Activated CD4-positive, alpha-beta T cell treated with anti-CD3 and anti-CD28 coated beads, Interleukin-2, Interleukin-6, amounts not matched to agents 100 ng/mL and 50 ng/mL, durations not matched to agents 16 hours and 8 hours (primary cell): Measurements from ENCODE around the gene RTTN.

Experiments
- DNase-seq: peaks from one replicate; pipeline ENCODE4 v3.0.0-alpha.2; 2020

RTTN gene

DNA sequence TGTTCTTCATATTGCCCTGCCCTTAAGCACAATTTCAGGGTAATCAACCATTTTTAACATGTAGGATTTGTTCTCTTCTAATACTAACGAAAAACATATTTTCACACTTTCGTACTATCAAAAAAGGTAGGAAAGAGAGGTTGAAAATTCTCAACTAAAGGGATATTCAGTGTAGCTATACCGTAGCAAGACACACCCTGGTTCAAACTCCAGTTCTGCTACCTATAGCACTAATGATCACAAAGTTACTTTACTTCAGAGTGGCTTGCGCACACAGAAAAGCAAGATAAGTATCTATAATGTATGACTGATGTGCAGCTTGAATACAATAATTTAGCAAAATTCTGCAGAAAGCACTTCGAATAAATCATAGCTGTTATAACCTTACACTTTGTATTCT, 132.1 kb downstream of the RTTN start:
- DNase-seq: no peak

- DNase-seq: no peak
Observed at GRCh38 chr18:70072678-70073077, 132.8 kb downstream of the RTTN start.

GRCh38 chr18:70069965-70070364, 135.5 kb downstream of the RTTN start:
- DNase-seq: no peak

DNA sequence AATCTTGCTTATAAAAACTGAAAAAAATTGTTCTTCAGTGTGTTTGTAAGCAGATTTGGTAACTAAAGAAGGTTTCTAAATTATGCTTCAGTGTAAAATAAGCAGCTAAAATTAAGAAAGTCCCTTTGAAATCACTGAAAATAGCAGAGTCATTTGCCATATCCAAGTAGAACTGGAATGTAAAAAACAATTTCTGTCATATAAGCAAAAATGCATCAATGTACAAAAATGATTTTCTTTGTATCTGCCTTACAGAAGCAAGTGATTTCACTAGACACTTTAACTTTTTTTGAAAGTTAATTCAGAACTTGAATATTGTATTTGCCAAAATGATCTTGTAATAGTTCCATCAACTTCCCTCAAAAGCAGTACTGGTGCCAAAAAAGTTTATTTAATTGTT, 136.1 kb downstream of the RTTN start:
- no peak for DNase-seq

GRCh38 chr18:70068981-70069380, 136.5 kb downstream of the RTTN start:
- DNase-seq: no peak

DNA sequence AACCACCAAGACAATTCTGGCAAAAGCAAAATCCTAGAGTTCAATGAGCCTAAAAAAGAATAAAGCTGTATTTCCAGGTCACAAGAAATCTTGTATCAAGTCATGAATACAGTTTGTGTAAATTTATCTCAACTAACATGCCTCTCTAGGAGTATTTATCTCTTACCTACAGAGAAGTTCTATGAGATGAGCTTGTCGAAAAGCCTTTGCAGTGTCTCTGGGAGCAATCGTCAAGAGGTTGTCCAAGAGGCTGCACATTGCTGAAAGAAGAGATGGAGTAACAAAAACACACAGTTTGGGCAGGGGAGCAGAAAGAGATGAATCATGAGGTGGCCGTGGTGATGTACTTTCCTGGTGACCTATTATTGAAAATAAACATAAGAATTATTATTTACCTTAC, 145.8 kb downstream of the RTTN start:
- no peak for DNase-seq

DNA sequence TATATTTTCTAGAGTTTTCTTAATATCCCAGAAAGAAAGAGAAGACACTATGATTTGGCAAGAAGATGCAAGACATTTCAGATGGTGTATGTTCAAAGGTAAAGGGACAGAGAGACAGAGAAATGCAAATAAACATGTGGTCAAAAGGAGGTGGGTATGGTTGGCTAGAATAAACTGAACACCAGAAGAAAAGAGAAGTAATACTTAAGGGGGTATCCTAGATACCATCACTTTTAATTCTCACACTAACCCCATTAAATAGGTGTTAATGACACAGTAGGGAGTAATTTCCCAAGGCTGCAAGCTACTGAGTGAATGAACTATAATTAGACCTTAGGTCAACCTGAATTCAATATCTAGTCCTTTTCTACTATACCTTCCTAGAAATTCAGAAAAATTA, 146.6 kb downstream of the RTTN start:
- no peak for DNase-seq

DNA sequence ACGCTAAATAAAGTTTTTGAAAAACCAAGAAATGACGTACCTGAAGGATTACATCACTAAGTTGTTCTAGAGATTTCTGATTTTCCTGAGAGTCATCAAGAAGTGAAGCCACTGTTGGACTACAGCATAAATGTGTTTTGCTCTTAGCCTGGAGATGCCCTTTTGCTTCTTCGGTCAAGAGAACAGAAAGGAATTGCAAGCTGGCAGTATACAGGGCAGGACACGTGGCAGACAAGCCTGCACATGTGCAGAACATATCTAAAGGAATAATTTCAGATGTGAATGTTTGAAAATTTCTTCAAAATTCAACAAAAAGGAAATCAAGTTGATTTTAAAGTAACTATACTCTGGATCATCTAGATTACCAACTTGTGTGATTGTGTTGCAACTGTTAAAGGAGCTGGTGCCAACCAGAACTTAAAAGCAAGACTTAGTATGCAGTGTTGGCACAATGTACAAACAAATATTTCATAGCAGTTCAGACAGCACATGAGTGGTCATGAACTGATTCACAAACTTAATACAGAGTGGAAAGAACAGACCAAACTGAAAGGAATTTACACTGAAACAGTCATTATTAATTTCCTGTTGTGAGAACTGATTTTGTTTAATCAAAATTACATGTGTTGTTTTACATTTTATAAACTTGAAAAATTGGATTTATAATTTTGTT, 157.4 kb downstream of the RTTN start:
- no peak for DNase-seq

DNA sequence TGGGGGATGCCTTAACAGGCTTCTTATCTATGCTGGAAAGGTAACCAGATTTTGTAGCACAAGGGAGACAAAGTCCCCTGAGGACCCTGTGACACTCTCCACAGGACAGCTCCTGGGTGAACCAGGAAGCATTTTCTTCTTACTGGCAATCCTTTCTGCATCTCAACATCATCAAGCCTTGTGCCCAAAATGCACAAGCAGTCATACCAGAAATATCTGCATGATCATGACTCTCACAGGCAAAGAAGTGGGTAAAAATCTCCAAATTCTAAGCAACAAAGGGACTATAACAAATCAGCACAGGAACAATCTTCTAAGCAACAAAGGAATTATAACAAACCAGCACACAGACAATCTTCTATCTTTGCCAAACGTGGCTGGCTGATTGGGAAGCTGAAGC, 158.7 kb downstream of the RTTN start:
- DNase-seq: no peak

GRCh38 chr18:70046207-70046606, 159.3 kb downstream of the RTTN start:
- no peak for DNase-seq

GRCh38 chr18:70044632-70045031, 160.9 kb downstream of the RTTN start:
- peak; percentile 1 for DNase-seq

DNA sequence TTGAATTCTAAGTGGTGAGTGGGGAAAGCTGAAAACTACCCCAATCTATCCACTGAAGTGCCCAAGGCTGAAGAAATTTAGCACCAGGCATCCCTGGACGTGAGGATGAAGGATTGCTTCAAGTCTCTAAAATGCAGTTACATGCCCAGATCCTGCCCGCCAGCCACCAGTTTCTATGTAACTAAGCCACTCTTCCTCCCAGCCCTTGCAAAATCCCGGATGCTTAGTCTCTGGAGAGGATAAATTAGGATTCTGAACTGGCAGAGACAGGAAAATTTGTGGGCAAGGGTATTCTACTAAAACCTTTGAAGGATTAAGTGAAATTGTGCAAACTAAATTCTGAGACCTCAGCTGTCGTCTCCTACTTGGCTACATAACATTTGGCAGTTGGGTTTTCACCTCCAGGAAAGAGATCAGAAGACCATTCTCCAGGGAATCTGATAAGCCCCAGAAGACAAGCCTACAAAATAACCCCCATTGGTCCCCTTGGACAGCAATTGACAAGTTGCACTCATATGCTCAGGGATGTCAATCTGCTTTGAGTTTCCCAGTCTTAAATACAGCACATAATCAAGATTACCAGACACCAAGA, 163.9 kb downstream of the RTTN start:
- DNase-seq: no peak

DNA sequence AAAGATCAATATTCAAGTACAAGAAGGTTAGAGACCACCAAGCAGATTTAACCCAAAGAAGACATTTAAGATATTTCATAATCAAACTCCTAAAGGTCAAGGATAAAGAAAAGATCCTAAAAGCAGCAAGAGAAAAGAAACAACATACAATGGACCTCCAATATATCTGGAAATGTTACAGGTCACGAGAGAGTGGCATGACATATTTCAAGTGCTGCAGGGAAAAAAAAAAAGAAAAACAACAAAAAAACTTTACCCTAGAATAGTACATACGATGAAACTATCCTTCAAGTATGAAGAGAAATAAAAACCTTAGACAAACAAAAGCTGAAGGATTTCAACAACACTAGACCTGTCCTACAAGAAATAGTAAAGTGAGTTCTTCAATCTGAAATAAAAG, 166.3 kb downstream of the RTTN start:
- no peak for DNase-seq

DNA sequence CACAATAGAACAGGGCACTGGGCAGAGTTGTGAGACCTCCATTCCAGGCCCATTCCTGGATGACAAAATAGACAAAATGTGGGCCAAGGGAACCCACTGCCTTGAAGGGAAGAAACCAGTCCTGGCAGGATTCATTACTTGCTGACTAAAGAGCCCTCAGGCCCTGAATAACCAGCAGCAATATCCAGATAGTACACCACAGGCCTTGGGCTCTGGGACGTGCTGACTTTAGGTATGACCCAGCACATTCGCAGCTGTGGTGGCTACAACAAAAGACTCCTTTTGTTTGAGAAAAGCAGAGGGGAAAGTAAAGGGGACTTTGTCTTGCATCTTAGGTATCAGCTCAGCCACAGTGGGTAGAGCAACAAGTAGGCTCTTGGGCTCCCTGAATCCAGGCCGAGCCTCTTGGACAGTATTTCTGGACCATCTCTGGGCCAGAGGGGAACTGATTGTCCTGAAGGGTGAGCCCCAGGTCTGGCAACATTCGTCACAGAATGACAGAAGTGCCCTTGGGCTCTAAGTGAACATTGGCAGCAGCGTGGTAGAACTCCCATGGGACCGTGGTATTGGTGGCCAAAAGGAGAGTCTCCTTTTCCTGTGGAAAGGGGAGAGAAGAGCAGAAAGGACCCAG, 167.9 kb downstream of the RTTN start:
- DNase-seq: no peak

GRCh38 chr18:70036771-70037347, 168.6 kb downstream of the RTTN start:
- no peak for DNase-seq

- DNase-seq: no peak
Observed at GRCh38 chr18:70036168-70036567, 169.3 kb downstream of the RTTN start.

DNA sequence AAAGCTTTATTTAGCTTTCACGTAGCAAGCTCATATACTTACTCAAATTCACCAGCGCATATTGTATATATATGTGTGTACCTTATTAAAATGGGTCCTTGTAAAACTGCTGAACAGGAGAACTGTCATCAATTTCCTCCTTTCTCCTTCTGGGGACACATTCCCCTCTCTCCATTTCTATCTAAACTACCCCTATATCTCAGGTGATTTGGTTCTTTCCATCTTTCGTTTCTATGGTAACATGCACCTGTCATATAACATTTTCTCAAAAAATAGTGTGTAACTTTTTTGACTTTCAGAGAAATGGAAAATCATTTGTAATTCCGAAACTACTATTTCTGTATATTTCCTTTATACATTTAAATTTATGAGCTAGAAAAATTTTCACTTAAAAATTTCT, 174.3 kb downstream of the RTTN start:
- no peak for DNase-seq

GRCh38 chr18:70030728-70031127, 174.8 kb downstream of the RTTN start:
- no peak for DNase-seq

DNA sequence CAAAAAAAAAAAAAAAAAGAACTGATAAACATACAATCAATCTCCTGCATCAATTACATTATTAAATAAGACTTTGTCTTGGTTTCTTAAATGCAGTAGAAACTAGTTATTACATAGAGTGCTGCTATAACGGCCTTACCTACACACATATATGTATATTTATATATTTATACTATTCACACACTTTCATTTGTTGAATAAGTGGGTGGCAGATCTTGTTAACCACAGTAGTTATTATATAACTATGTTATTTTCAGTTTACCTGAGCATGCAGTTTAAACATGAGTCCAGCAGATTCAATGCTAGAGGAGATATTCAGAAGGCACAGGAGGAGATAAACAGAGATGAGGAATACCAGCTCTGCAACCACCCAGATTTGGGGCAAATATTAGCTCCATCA, 176.3 kb downstream of the RTTN start:
- DNase-seq: no peak

GRCh38 chr18:70028734-70029133, 176.8 kb downstream of the RTTN start:
- DNase-seq: no peak

- DNase-seq: no peak
Observed at GRCh38 chr18:70028084-70028483, 177.4 kb downstream of the RTTN start.

GRCh38 chr18:70025580-70025979, 179.9 kb downstream of the RTTN start:
- DNase-seq: no peak

- DNase-seq: peak; percentile 11
Observed at GRCh38 chr18:70024829-70025228, 180.7 kb downstream of the RTTN start.

DNA sequence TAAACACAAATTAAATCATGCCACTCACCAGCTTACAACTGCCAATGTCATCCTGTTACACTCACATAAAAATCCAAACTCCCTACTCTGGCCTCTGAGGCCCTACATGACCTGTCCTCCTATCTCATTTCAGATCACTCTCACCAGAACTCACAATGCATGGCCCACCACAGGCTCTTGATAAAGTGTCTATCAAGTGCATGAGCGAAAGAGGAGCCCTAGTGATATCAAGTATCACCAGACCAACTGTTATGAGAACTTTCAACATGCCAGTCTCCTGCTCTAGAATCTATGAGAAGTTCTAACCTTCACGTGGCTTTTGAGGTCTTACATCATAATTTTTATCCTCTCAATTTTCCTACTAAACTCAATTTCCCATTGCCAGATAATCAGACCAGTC, 181.4 kb downstream of the RTTN start:
- no peak for DNase-seq
